SU-DHL-6 (cell line): ENCODE results near the gene TES.

Experiments used
- H2AFZ ChIP-seq: fragments of 200-600 bp; sonication (generic); 2 replicates; pipeline ENCODE4 v1.6.1; 2014; ENCODE audit warnings: low read depth, mild to moderate bottlenecking, moderate library complexity, mixed read lengths, antibody characterized with exemption, low read length; ENCODE audit not compliant: severe bottlenecking
- H3F3A ChIP-seq: fragments of 200-600 bp; shearing (Covaris generic); 2 replicates; pipeline ENCODE4 v1.6.0; 2016; ENCODE audit warnings: antibody characterized with exemption, mild to moderate bottlenecking; ENCODE audit not compliant: insufficient read depth
- H3K27ac ChIP-seq: fragments of 200-600 bp; sonication (generic); 2 replicates; pipeline ENCODE4 v1.5.1; 2016; ENCODE audit warnings: low read depth, mild to moderate bottlenecking, low read length, moderate library complexity, mixed read lengths
- H3K27me3 ChIP-seq: fragments of 200-600 bp; sonication (generic), shearing (Covaris generic); 2 replicates; pipeline ENCODE4 v1.6.0; 2014; ENCODE audit warnings: mild to moderate bottlenecking, low read length
- H3K36me3 ChIP-seq: fragments of 200-600 bp; sonication (generic); 2 replicates; pipeline ENCODE4 v1.6.1; 2014; ENCODE audit warnings: mild to moderate bottlenecking, low read length, mixed read lengths
- H3K4me2 ChIP-seq: fragments of 300-600, 200-600 bp; shearing (Covaris generic), sonication (generic); 2 replicates; pipeline ENCODE4 v1.6.0; 2014; ENCODE audit warnings: low read length, low read depth, mild to moderate bottlenecking; ENCODE audit not compliant: poor library complexity, severe bottlenecking
- H3K4me3 ChIP-seq: fragments of 200-600 bp; sonication (generic); 2 replicates; pipeline ENCODE4 v1.5.1; 2014; ENCODE audit warnings: antibody characterized with exemption, low read length, mild to moderate bottlenecking, mixed read lengths; ENCODE audit not compliant: insufficient read depth, poor library complexity, severe bottlenecking
- H3K79me2 ChIP-seq: fragments of 200-600 bp; sonication (generic); 2 replicates; pipeline ENCODE4 v1.6.1; 2014; ENCODE audit warnings: mild to moderate bottlenecking, low read length, moderate library complexity; ENCODE audit not compliant: insufficient read depth
- H3K9ac ChIP-seq: fragments of 200-600 bp; sonication (generic); 2 replicates; pipeline ENCODE4 v1.7.0; 2014; ENCODE audit warnings: mild to moderate bottlenecking, low read length
- H3K9me2 ChIP-seq: fragments of 200-600 bp; sonication (generic); replicated peaks from 2 replicates; pipeline ENCODE4 v1.6.1; 2014; ENCODE audit warnings: low read length; ENCODE audit not compliant: insufficient read depth
- H3K9me3 ChIP-seq: fragments of 200-600 bp; sonication (generic); 2 replicates; pipeline ENCODE4 v1.6.1; 2014; ENCODE audit warnings: low read length, mixed read lengths; ENCODE audit not compliant: insufficient read depth
- H4K20me1 ChIP-seq: fragments of 200-600 bp; sonication (generic); 2 replicates; pipeline ENCODE4 v1.6.1; 2014; ENCODE audit warnings: low read depth, mild to moderate bottlenecking, antibody characterized with exemption, low read length, moderate library complexity, mixed read lengths
- CTCF ChIP-seq: fragments of 200-600 bp; sonication (generic); IDR thresholded peaks from one replicate; pipeline ENCODE4 v1.5.1; 2017; ENCODE audit warnings: antibody characterized with exemption, mild to moderate bottlenecking, low read length, moderate library complexity; ENCODE audit not compliant: insufficient read depth, poor library complexity, severe bottlenecking
- EZH2phosphoT487 ChIP-seq: fragments of 200-600 bp; sonication (generic), shearing (Covaris generic); conservative IDR thresholded peaks from 2 replicates; pipeline ENCODE4 v1.6.1; 2018; ENCODE audit warnings: mild to moderate bottlenecking, antibody characterized with exemption, low read length, moderate library complexity, mixed read lengths

TES gene

GRCh38 chr7:116198748-116199410 is 11.5 kb upstream of the TES start:
- H3K9ac ChIP-seq, result no peak overlapping the region
- H3K9me3 ChIP-seq, result no peaks in the 10 kb centered on the region
- no peak overlapping the region for H2AFZ ChIP-seq
- TF ChIP-seq CTCF, result no peak
- no peak for TF ChIP-seq EZH2phosphoT487
- no peaks in the 10 kb centered on the region for H3K79me2 ChIP-seq
- H3K4me3 ChIP-seq, result no peak overlapping the region
- H3K27ac ChIP-seq, result no peak overlapping the region
- no peaks in the 10 kb centered on the region for H4K20me1 ChIP-seq
- H3K9me2 ChIP-seq, result no peaks in the 10 kb centered on the region
- no peaks in the 10 kb centered on the region for H3K27me3 ChIP-seq
- no peaks in the 10 kb centered on the region for H3K36me3 ChIP-seq
- H3F3A ChIP-seq, result no peaks in the 10 kb centered on the region
- H3K4me2 ChIP-seq, result no peak overlapping the region

GRCh38 chr7:116200963-116201362 is 9.4 kb upstream of the TES start:
- no peak overlapping the region for H2AFZ ChIP-seq
- no peak overlapping the region for H3K4me2 ChIP-seq
- TF ChIP-seq CTCF (no peak), EZH2phosphoT487 (no peak)

GRCh38 chr7:116206141-116206540 is 4.2 kb upstream of the TES start:
- no peaks in the 10 kb centered on the region for H3K27me3 ChIP-seq
- H2AFZ ChIP-seq, result no peak overlapping the region
- H3F3A ChIP-seq, result no peaks in the 10 kb centered on the region
- H3K79me2 ChIP-seq, result peaks cover 1% of the 10 kb centered on the region
- H3K4me3 ChIP-seq, result no peak overlapping the region
- H3K9me2 ChIP-seq, result no peaks in the 10 kb centered on the region
- no peaks in the 10 kb centered on the region for H4K20me1 ChIP-seq
- H3K36me3 ChIP-seq, result no peaks in the 10 kb centered on the region
- H3K9me3 ChIP-seq, result no peaks in the 10 kb centered on the region
- TF ChIP-seq EZH2phosphoT487 (no peak), CTCF (no peak)
- no peak overlapping the region for H3K4me2 ChIP-seq
- no peak overlapping the region for H3K9ac ChIP-seq
- H3K27ac ChIP-seq, result no peak overlapping the region

More at GRCh38 chr7:116200963-116201362, 9.4 kb upstream of the TES start:
- no peaks in the 10 kb centered on the region for H3F3A ChIP-seq
- H3K9me3 ChIP-seq, result no peaks in the 10 kb centered on the region
- no peak overlapping the region for H3K27ac ChIP-seq
- no peak overlapping the region for H3K4me3 ChIP-seq
- H3K9me2 ChIP-seq, result no peaks in the 10 kb centered on the region
- no peak overlapping the region for H3K9ac ChIP-seq
- no peaks in the 10 kb centered on the region for H4K20me1 ChIP-seq
- H3K79me2 ChIP-seq, result no peaks in the 10 kb centered on the region
- H3K27me3 ChIP-seq, result no peaks in the 10 kb centered on the region
- no peaks in the 10 kb centered on the region for H3K36me3 ChIP-seq
